Inflammatory macrophage treated with lipopolysaccharide for 4 hours (primary cell): Measurements from ENCODE around the gene MAPK8IP3.

Experiments used
- DNase-seq: peaks from one replicate; pipeline ENCODE4 v3.0.0-alpha.2; 2020

The MAPK8IP3 gene

GRCh38 chr16:1818204-1818872, 112.3 kb downstream of the MAPK8IP3 start:
- no peak for DNase-seq

GRCh38 chr16:1818873-1819525, 113.0 kb downstream of the MAPK8IP3 start:
- DNase-seq = no peak

GRCh38 chr16:1819611-1820010, 113.6 kb downstream of the MAPK8IP3 start:
- no peak for DNase-seq
